ENCODE data around the gene MT1H.
"Not testable (repeated sequence)": the region's sequence is repeated elsewhere in the genome, so short reads cannot be mapped to it uniquely, and the experiment has no call there.

Gene MT1H

DNA sequence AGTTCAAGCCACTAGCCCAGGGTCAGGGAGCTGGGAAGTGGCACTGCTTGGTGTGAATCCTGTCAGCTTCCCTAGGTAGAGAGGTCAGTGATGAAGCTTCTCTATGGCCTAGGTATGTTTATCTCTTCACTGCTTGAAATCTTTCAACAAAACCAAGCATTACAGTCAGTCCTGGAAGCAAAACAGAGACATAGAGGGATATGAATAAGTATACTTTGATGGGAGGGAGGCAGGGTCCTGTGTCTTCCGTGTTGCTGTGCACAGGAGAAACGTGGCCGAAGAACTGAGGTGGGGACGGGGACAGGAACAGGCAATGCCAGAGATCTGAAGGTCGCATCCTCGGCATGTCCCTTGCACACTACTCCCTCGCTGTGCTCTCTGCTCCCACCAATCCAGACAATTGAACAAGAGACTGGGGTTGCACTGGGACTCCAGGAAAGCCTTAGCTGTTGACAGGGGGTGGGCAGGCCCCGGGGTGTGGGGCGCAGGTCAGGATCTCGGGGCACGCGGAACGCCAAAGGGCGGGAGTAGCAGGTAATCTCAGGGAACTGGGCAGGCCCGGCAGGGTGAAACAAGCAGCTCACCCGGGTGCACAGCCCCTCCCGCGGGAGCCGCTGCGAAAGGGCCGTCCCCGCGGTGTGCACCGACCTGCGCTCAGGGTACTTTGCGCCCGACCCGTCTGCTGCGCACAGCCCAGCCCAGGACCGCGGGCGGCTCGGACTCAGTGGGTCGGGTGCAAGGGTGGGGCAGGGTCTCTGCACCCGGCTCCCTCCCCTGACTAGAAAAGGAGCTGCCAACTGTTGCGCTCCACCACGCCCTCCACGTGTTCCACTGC is at the start of gene MT1H:
TSS of gene MT1H (plus strand) at position 810 of the 835 bp plus-strand sequence. CDS start 71 bp downstream, outside the sequence.
- no peak within 1 kb of the TSS for H3K4me3 ChIP-seq (ENCODE audit: low read length)
- no peak for TF ChIP-seq CTCF (conservative IDR thresholded peaks at IDR 0.05; ENCODE audit: low read depth, low read length)
- DNase-seq (ENCODE audit: low read depth) = no peak

DNA sequence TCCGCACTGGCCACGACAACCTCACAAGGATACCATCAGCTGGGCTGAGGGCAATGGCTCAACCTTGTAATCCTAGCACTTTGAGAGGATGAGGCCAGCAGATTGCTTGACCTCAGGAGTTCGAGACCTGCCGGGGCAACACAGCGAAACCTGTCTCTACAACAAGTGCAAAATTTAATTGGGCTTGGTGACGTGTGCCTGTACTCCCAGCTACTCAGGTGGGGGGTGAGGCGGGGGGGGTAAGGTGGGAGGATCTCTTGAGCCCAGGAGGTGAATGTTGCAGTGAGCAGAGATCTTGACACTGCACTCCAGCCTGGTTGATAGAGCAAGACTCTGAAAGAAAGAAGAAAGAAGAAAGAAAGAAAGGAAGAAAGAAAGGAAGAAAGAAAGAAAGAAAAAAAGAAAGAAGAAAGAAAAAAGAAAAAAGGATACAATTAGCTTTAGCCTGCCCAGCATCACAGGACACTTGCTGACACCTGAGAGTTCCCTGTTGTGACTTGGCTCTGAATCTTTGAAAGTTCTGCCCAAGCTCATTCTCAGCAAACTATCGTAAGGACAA is 49.2 kb upstream of the MT1H start:
- no peak for DNase-seq (ENCODE audit: low read depth)
- TF ChIP-seq CTCF (conservative IDR thresholded peaks at IDR 0.05; ENCODE audit: low read depth, low read length) = no peak
- no peak overlapping the region for H3K4me3 ChIP-seq (ENCODE audit: low read length)

GRCh38 chr16:56621665-56622445 is 47.8 kb upstream of the MT1H start:
- H3K4me3 ChIP-seq (ENCODE audit: low read length); DNase-seq (ENCODE audit: low read depth): not testable (repeated sequence)

DNA sequence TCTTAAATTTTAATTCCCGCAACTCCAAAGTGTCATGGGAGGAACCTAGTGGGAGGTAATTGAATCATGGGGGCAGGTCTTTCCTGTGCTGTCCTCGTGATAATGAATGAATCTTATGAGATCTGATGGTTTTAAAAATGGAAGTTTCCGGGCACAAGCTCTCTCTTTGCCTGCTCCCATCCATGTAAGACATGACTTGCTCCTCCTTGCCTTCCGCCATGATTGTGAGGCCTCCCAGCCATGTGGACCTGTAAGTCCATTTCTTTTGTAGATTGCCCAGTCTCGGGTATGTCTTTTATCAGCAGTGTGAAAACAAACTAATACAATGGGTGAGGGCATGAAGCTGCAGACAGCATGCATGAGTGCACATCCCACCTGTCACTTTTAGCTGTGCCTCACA is 46.4 kb upstream of the MT1H start:
- H3K4me3 ChIP-seq (ENCODE audit: low read length); DNase-seq (ENCODE audit: low read depth): not testable (repeated sequence)

- no peak for DNase-seq (ENCODE audit: low read depth)
- TF ChIP-seq CTCF (conservative IDR thresholded peaks at IDR 0.05; ENCODE audit: low read depth, low read length) = no peak
Observed at GRCh38 chr16:56623637-56624036, 46.0 kb upstream of the MT1H start.

GRCh38 chr16:56625140-56625942 is 44.3 kb upstream of the MT1H start, which contains the start of gene MT1E:
TSS of gene MT1E (plus strand) at chr16:56625781. CDS start at chr16:56625852, 71 bp downstream.
- peak within 1 kb of the TSS; percentile 68 for H3K4me3 ChIP-seq (ENCODE audit: low read length)
- no peak for DNase-seq (ENCODE audit: low read depth)
- TF ChIP-seq CTCF (conservative IDR thresholded peaks at IDR 0.05; ENCODE audit: low read depth, low read length) = no peak

More at GRCh38 chr16:56623637-56624036, 46.0 kb upstream of the MT1H start:
- H3K4me3 ChIP-seq (ENCODE audit: low read length) = no peak overlapping the region

DNA sequence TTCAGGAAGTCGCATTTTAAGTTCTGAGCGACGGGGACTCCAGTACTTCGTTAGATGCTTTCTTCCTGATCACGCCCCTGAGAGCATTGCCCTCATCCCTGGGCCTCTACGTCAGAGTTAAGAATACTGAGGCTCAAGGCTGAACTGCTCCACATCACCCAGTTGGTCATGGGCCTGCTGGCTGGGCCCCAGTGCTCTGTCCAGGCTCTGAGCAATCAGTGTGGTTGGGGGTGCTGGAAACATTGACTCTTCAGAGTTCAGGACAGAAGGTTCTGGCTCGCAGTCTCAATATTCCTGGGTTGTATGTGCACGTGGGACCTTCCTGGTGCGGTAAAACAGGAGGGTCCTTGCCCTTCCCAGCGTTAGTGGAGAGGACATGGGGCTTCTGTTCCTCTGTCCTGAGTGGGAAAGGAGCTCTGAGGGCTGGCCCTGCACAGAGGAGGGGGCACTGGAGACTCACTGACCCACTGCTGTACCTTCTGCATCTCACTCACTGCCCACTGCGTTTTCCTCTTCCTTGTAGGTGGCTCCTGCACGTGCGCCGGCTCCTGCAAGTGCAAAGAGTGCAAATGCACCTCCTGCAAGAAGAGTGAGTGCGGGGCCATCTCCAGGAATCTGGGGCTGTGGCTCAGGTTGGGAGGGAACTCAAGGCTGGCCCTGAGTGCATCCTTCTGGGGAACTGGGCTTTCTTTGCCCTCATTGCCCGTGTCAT is 43.5 kb upstream of the MT1H start:
- no peak for DNase-seq (ENCODE audit: low read depth)
- TF ChIP-seq CTCF (conservative IDR thresholded peaks at IDR 0.05; ENCODE audit: low read depth, low read length) = no peak
- H3K4me3 ChIP-seq (ENCODE audit: low read length) = peak overlapping the region; percentile 68

All from retinal pigment epithelial cell (primary cell).